Esophagus squamous epithelium (tissue), 5 donors: Measurements from ENCODE around the gene SEMA5B. TPM values are rescaled to one million over a fixed set of nuclear protein-coding genes. Genes with fewer than 3 reads are reported as not detected.
A peak's percentile ranks its signal among the peaks of the same experiment; 100 is the strongest.

Experiments used
- DNase-seq: peaks from one replicate; lab custom pipeline; 2025; lab: John Stamatoyannopoulos, UW
- H3K27ac ChIP-seq, 4 donors: fragments of 200-600 bp; sonication (generic); one replicate each; pipeline ENCODE4 v1.5.1; 2016 to 2019; ENCODE audit warnings: mild to moderate bottlenecking in 1 of 4
- H3K27me3 ChIP-seq, 4 donors: fragments of 200-600 bp; sonication (generic); 1 replicate in 3 of 4; 2 replicates in 1 of 4; pipeline versions ENCODE4 v1.5.1 to v1.6.0; 2017 to 2021; ENCODE audit warnings: antibody characterized with exemption in 1 of 4
- H3K36me3 ChIP-seq, 3 donors: fragments of 200-600 bp; sonication (generic); one replicate each; pipeline ENCODE4 v1.5.1; 2016 to 2019
- H3K4me1 ChIP-seq, 3 donors: fragments of 200-600 bp; sonication (generic); one replicate each; pipeline ENCODE4 v1.5.1; 2017 to 2019
- H3K4me3 ChIP-seq, 4 donors: fragments of 200-600 bp; sonication (generic); 1 replicate in 3 of 4; 2 replicates in 1 of 4; pipeline ENCODE4 v1.5.1; 2016 to 2019; ENCODE audit warnings: mild to moderate bottlenecking in 2 of 4, moderate library complexity in 1 of 4
- H3K9me3 ChIP-seq, 3 donors: fragments of 200-600 bp; sonication (generic); one replicate each; pipeline ENCODE4 v1.5.1; 2016 to 2019
- CTCF ChIP-seq, 6 experiments: fragments of 450-650 bp in 4 of 6; fragments of 200-600 bp in 2 of 6; sonication (generic) in 2 of 6; IDR thresholded peaks; one replicate each; pipeline ENCODE4 v1.5.1; 2016 to 2019; ENCODE audit warnings: antibody characterized with exemption in 6 of 6, mild to moderate bottlenecking in 4 of 6, moderate library complexity in 4 of 6
- POLR2A ChIP-seq, 4 donors: fragments of 450-650 bp; IDR thresholded peaks; one replicate each; pipeline ENCODE4 v1.6.1; 2017; ENCODE audit warnings: antibody characterized with exemption in 4 of 4, mild to moderate bottlenecking in 4 of 4, moderate library complexity in 3 of 4
- WGBS, 2 donors: methylation state at CpG; one replicate each; pipeline ENCODE4 v1.1.5; 2018; 5-methylcytosine and 5-hydroxymethylcytosine counted together
- intact Hi-C: fragments of 100-400 bp; cut with DNase I; formaldehyde crosslinking; loops from one replicate; pipeline ENCODE4 v1.15.0; 2022
- total RNA-seq, 4 donors: library from RNA; depleted of rRNA; stranded (reverse); fragments of >200 nt; gene quantifications; one replicate each; pipeline ENCODE4 v1.1.0, GENCODE V29; 2016
- donor health status: DM: yes; HTN: yes; CAD: no.

The SEMA5B gene
- total RNA-seq, 4 donors from 2014 or later = 0.13 to 0.21 (median 0.19) TPM; not detected in 1

- Histone ChIP-seq H3K36me3 (no peaks in the 10 kb centered on the region), H3K27ac (no peak overlapping the region), H3K9me3 (no peaks in the 10 kb centered on the region), H3K27me3 (peaks cover 0 to 58% (median 12%) of the 10 kb centered on the region in 4 donors), H3K4me1 (peaks cover 6 to 10% (median 9%) of the 10 kb centered on the region in 3 donors), H3K4me3 (no peak overlapping the region)
- 83 to 94% methylated on average over 4 to 10 of the region's 20 CpGs for WGBS, 2 donors
- DNase-seq = no peak
- TF ChIP-seq POLR2A (IDR thresholded peaks at IDR 0.05) (no peak), CTCF (IDR thresholded peaks at IDR 0.05) (no peak)
- intact Hi-C loops = no loop called here
Measured at GRCh38 chr3:122926322-122926721, 101.2 kb downstream of the SEMA5B start.

GRCh38 chr3:122925756-122926155 is 101.8 kb downstream of the SEMA5B start:
- Histone ChIP-seq H3K27me3 (peaks cover 0 to 63% (median 12%) of the 10 kb centered on the region in 4 donors), H3K4me3 (no peak overlapping the region), H3K4me1 (peaks cover 6 to 10% (median 9%) of the 10 kb centered on the region in 3 donors), H3K27ac (no peak overlapping the region), H3K9me3 (no peaks in the 10 kb centered on the region), H3K36me3 (no peaks in the 10 kb centered on the region)
- intact Hi-C loops = no loop called here
- WGBS, 2 donors = 83 to 86% methylated on average over 1 of the region's 1 CpG
- DNase-seq = no peak
- no peak for TF ChIP-seq CTCF (IDR thresholded peaks at IDR 0.05)
- TF ChIP-seq POLR2A (IDR thresholded peaks at IDR 0.05) = no peak

GRCh38 chr3:122924056-122924455 is 103.5 kb downstream of the SEMA5B start:
- no peak for TF ChIP-seq CTCF (IDR thresholded peaks at IDR 0.05)
- TF ChIP-seq POLR2A (IDR thresholded peaks at IDR 0.05) = no peak
- H3K27ac ChIP-seq = no peak overlapping the region
- H3K4me3 ChIP-seq = no peak overlapping the region
- intact Hi-C loops = no loop called here
- WGBS, 2 donors = 76 to 89% methylated on average over 2 of the region's 2 CpGs
- H3K9me3 ChIP-seq = no peaks in the 10 kb centered on the region
- H3K36me3 ChIP-seq = no peaks in the 10 kb centered on the region
- peaks cover 0 to 63% (median 12%) of the 10 kb centered on the region in 4 donors for H3K27me3 ChIP-seq
- peaks cover 6 to 10% (median 9%) of the 10 kb centered on the region in 3 donors for H3K4me1 ChIP-seq
- no peak for DNase-seq

GRCh38 chr3:122923611-122924010 is 104.0 kb downstream of the SEMA5B start:
- no peak for DNase-seq
- no peak overlapping the region for H3K4me3 ChIP-seq
- no peaks in the 10 kb centered on the region for H3K9me3 ChIP-seq
- intact Hi-C loops = no loop called here
- no peak for TF ChIP-seq CTCF (IDR thresholded peaks at IDR 0.05)
- TF ChIP-seq POLR2A (IDR thresholded peaks at IDR 0.05) = no peak
- peaks cover 0 to 63% (median 12%) of the 10 kb centered on the region in 4 donors for H3K27me3 ChIP-seq
- H3K36me3 ChIP-seq = no peaks in the 10 kb centered on the region
- H3K27ac ChIP-seq = no peak overlapping the region
- 70 to 73% methylated on average over 5 to 6 of the region's 6 CpGs for WGBS, 2 donors
- peaks cover 6 to 10% (median 9%) of the 10 kb centered on the region in 3 donors for H3K4me1 ChIP-seq

GRCh38 chr3:122921791-122922651 is 105.5 kb downstream of the SEMA5B start:
- H3K9me3 ChIP-seq = no peaks in the 10 kb centered on the region
- peak overlapping the region in 2 of 4 donors; percentile 31 to 52 for H3K4me3 ChIP-seq
- H3K27ac ChIP-seq = no peak overlapping the region
- H3K27me3 ChIP-seq = peaks cover 0 to 63% (median 12%) of the 10 kb centered on the region in 4 donors
- H3K4me1 ChIP-seq = peaks cover 6 to 10% (median 9%) of the 10 kb centered on the region in 3 donors
- WGBS, 2 donors = 3 to 20% methylated on average over 21 to 24 of the region's 68 CpGs
- TF ChIP-seq CTCF (IDR thresholded peaks at IDR 0.05) = peak in 2 of 6 experiments; percentile 6 to 11
- no peak for TF ChIP-seq POLR2A (IDR thresholded peaks at IDR 0.05)
- no peaks in the 10 kb centered on the region for H3K36me3 ChIP-seq
- intact Hi-C loops = no loop called here
- DNase-seq = no peak
